Stimulated activated CD8-positive, alpha-beta memory T cell treated with anti-CD3 and anti-CD28 coated beads, Interleukin-12 subunit alpha, Interleukin-12 subunit beta, amount 100 ng/mL, for 4 hours (primary cell): ENCODE results near the gene NKPD1.
"Not testable (repeated sequence)": the region's sequence is repeated elsewhere in the genome, so short reads cannot be mapped to it uniquely, and the experiment has no call there.

Experiments
- DNase-seq: peaks from one replicate; pipeline ENCODE4 v3.0.0-alpha.2; 2020; ENCODE audit warnings: low read depth

NKPD1 gene

GRCh38 chr19:45139286-45140143 is 21.3 kb downstream of the NKPD1 start:
- DNase-seq: no peak

GRCh38 chr19:45138303-45138751 is 22.5 kb downstream of the NKPD1 start:
- DNase-seq: no peak

GRCh38 chr19:45137179-45137761 is 23.5 kb downstream of the NKPD1 start:
- no peak for DNase-seq

- no peak for DNase-seq
These were observed 24.1 kb downstream of the NKPD1 start for GRCh38 chr19:45136507-45137178.

- no peak for DNase-seq
These were observed 25.5 kb downstream of the NKPD1 start for GRCh38 chr19:45135176-45135885.

GRCh38 chr19:45133661-45134060 is 27.1 kb downstream of the NKPD1 start:
- DNase-seq: no peak

GRCh38 chr19:45130888-45131615 is 29.7 kb downstream of the NKPD1 start:
- DNase-seq: no peak

GRCh38 chr19:45130236-45130635 is 30.5 kb downstream of the NKPD1 start:
- DNase-seq: no peak

GRCh38 chr19:45128806-45129205 is 32.0 kb downstream of the NKPD1 start:
- DNase-seq: no peak

- no peak for DNase-seq
These were observed 32.6 kb downstream of the NKPD1 start for GRCh38 chr19:45128146-45128545.

- DNase-seq: no peak
These were observed 34.1 kb downstream of the NKPD1 start for GRCh38 chr19:45126654-45127053.

- DNase-seq: peak; percentile 40
These were observed 34.7 kb downstream of the NKPD1 start for GRCh38 chr19:45125975-45126493.

GRCh38 chr19:45125360-45125759 is 35.4 kb downstream of the NKPD1 start:
- no peak for DNase-seq

GRCh38 chr19:45124021-45124420 is 36.8 kb downstream of the NKPD1 start:
- no peak for DNase-seq

GRCh38 chr19:45123440-45123850 is 37.3 kb downstream of the NKPD1 start:
- DNase-seq: no peak

- no peak for DNase-seq
These were observed 38.0 kb downstream of the NKPD1 start for GRCh38 chr19:45122832-45123231.

- DNase-seq: no peak
These were observed 38.9 kb downstream of the NKPD1 start for GRCh38 chr19:45121827-45122345.

- DNase-seq: no peak
These were observed 41.2 kb downstream of the NKPD1 start for GRCh38 chr19:45119582-45119981.

- DNase-seq: not testable (repeated sequence)
These were observed 42.0 kb downstream of the NKPD1 start for GRCh38 chr19:45118591-45119355.

GRCh38 chr19:45118106-45118505 is 42.7 kb downstream of the NKPD1 start:
- no peak for DNase-seq
